LoVo (cell line): ENCODE measurements around the gene PTPRG.

ENCODE experiments used
- DNase-seq: peaks from one replicate; pipeline ENCODE4 v3.0.0-alpha.2; 2016; ENCODE audit warnings: low spot score

PTPRG gene

DNA sequence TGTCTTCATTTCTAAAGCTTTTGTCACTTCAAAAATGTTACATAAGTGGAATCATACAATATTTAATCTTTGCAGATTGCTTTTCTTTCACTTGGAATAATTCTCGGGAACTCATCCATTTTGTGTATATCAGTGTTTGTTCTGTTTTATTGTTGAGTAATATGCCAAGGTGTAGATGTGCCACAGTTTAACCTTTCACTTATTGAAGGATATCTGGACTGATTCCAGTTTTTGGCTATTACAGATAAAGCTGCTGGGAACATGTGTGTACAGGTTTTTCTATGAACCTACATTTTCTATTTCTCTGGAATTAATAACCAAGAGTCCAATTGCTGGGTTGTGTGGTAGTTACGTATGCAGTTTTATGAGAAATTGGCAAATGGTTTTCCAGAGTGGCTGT lies 334.9 kb downstream of the PTPRG start:
- DNase-seq, result no peak

DNA sequence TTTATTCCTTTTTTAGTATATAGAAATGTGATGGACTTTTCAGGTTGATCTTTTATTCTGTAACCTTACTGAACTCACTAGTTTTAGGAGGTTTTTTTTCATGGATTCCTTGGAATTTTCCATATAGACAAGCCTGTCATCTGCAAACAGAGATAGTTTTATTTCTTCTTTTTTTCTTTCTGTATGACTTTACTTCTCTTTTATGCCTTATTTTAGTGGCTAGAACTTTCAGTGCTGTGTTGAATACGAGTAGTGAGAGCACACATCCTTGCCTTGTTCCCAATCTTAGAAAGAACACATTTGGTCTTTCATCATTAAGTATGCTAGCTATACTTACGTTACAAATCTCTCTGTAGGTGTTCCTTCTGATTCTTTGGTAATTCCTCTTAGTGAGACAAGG lies 336.5 kb downstream of the PTPRG start:
- DNase-seq, result no peak

DNA sequence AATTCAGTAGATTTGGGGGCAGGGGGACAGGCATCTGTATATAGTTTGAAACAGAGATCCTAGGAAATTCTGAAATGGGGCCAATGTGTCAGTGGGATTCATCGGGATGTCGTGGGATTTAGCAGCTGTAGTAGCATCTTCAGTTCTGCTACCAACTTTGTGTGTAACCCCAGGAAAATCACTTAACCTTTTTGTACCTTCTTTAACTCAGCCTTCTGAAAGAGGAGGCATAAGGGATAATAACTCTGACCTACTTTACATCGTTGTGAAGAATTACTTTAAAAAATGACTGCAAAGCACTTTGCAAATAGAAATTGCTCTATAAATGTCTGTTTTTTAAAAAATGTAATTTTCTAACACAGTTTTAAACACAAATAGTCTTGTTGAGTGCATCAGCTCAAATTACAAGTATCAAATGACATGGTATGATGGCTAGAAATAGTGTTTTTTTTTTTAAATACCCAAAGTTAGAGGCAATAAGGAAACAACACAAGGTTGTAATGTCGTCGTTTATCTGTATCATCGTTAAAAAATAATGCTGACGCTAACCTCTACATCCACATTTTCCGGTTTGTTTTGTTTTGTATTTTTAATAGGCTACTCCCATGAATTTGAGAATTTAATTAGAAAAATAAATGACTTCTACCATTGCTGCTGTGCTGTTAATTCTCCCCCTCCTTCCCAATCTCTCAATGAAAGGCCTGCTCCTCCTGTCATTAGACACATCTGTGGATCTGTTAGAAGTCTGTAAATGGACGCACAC lies 338.5 kb downstream of the PTPRG start:
- DNase-seq, result no peak

DNA sequence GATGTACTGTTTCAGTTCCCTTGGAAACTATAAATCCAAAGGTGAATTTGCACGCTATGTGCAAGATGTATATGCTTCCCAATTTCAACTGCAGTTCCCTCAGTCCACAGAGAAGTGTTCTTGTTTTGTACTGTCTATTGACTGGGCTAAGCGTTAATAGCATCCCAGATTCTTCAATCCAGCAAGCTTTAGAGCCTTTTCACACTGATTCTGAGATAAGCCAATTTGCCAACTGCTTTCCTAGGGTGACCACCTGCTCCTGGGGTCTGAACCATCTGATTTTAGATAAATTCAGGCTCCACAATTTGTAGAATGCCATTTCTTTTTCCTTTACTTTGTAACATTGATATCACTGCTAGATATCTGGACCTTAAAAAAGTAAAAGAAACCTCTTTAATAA lies 340.1 kb downstream of the PTPRG start:
- no peak for DNase-seq

DNA sequence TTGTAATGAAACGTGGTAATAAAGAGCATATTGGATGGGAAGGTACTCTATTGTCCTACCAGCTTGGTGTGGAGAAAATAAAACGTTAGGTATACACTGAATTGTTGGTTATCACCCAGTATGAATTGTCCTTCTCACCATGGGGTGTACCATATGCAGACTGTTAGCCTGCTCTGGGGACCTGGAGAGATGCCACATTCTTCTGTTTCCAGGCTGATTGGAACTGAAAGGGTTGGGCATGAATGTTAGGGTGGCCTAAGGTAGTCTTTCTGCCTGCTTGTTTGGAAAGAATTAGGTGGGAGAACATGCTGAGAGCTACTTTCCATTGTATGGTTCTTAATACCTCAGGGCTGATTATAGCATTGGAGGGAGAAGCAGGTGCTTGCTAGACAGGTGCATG lies 340.6 kb downstream of the PTPRG start:
- DNase-seq, result no peak

DNA sequence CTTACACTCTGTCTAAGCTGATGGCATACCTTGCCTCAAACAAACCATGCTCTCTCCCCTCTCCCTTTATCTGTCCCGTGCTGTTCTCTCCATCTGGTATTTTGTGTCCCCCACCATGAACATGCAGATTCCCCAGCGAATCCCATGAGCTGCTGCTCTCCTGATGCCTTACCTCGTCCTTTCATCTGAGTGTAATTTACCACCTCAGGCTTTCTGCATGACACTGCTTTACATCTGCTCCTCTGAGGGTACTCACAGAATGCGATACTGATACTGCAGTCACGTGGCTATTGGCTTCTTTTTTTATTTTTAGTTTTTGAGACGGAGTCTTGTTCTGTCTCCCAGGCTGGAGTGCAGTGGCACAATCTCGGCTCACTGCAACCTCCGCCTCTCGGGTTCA lies 341.7 kb downstream of the PTPRG start:
- no peak for DNase-seq

DNA sequence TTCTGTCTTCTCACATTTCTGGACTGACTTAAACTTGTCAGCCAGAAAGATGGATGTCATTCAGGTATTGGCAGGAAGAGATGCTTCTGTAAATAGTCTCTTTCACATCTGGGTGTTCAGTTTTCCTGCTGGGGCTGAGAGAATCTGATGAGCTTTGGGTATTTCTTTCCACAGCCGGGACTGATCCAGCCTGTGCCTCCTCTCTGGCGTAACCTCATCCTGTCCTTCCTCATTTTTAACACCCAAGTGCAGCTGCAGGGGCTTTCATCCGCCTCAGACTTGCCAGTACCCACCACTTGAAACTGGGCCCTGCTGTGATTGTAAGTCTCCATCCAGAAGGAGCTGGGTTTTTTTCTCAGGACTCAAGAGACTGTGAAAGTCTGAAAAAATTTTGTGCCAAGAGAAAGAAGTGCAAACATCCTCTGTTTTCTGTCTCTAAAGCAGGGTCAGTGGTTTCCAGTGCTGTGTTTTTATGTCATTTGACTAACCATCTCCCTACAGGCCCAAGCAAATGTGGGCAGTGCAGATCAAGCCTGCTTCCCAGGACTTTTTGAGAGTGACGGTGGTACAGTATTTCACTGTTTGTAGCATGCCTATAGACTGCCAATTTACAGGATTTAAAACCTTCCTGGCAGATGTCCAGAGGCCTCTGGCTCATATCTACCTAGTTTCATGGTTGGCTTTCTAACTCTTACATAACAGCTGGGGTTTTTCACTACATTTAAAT lies 342.7 kb downstream of the PTPRG start:
- no peak for DNase-seq

DNA sequence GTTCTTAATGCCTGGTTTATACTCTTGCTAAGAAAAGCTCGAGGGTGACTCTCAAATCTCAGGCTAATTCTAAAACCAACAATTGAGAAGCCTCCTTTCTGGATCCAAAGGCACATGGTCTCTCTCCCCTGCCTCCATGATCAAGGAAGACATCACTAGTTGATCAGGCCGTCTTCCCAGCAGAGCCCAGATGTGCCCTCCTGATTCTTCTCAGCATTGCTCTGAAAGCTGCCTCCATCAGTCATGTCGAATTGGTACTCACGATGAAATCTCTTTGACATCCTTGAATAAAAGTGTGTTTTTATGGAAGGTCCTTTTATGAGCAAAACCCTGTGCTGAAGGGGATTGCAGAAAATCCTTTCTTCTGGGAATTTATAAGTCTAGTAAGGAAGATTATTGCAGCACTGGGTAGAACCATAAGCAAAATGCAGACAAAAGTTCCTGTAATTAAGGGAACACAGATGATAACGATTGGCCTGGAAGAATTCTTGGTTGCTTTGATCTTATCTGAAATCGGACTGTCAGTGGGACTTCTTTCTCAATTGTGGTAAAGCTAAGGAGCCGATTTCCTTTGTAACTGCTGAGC lies 345.9 kb downstream of the PTPRG start:
- DNase-seq, result no peak

DNA sequence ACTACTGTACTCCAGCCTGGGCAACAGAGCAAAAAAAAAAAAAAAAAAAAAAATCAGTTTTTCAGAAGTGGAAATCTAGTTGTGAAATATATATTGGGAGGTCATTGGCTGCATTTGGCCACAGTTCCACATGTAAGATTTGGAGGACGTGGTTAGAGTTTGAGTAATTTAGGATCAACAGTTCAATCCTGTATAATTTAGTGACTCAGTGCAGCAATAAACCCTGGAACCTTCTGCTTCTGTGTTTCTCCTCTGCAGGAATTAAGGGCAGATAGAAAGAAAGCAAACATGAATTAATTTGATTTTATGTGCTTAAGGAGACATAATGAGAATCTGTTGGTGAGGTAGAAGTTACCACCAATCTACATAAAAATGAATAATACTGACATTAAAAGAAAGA lies 347.0 kb downstream of the PTPRG start:
- DNase-seq, result no peak

DNA sequence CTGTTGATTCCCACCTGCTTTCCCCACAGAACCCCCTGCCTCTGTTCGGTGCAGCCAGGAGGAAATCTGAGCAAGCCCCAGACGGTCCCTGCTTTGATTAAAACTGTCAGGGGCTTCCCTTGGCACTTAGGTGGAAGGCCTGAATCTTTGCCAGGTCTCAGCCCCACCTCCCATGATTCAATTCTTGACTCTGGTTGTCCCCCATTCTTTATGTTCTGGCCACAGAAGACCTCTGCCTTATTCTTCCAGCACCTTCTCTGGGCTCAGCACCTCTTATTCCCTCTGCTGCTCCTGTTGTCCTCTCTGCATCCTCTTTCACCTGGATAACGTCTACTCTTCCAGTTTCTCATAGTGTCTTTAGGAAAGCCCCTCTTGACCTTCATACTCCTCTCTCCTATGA lies 349.4 kb downstream of the PTPRG start:
- no peak for DNase-seq

DNA sequence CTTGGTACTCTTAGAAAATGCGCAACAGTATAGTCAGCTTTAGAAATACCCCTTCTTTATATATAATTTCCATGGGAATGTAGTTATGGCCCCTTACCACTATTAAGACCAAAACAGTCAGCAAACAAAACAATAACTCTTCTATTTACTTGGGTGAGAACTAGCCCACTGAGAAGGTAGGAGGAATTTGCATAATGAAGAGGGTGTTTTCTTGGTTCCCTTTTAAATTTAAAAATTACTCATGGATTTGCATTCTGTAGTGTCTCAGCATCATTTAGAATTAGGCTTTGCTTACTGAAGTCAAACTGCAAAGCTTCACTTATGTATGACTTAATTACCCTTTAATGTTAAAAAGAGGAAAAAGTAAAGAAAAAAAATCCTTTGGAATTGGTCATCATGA lies 350.8 kb downstream of the PTPRG start:
- no peak for DNase-seq

DNA sequence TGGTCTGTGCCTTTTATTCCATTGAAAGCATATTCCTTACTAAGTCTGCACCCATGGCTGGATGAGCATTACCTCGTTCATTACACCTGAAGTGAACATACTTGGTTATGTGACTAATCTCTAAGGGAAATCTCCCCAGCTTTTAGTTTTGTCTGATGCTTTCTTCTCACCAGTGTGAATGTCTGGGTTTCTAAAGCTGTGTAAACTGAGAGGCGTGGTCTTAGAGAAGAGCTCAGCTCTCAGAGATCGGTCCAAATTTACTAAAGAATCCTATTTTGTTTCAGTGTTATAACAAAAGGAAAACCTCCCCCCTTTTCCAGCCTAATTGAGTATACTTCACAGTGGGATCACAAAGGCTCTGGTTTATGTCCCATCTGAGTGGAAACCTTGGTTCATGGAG lies 352.3 kb downstream of the PTPRG start:
- DNase-seq, result no peak

DNA sequence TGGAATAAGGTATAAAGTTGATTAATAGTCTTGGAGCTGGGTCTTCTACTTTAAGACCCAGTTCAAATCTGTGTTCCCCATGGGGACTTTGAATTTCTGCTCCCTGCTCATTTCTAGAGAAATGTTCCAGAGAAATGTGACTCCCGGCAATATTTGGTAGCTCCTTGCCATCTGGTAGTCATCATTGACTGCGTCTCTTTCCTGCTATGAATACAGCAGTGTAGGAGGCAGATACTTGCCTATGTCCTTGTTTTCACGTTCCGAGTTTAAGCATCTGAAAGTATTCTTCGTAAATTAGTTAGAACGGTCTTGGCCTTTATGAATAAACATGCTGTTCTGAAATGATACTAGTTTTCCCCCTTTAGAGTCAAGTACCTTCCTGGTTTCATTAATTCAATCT lies 352.9 kb downstream of the PTPRG start:
- no peak for DNase-seq

DNA sequence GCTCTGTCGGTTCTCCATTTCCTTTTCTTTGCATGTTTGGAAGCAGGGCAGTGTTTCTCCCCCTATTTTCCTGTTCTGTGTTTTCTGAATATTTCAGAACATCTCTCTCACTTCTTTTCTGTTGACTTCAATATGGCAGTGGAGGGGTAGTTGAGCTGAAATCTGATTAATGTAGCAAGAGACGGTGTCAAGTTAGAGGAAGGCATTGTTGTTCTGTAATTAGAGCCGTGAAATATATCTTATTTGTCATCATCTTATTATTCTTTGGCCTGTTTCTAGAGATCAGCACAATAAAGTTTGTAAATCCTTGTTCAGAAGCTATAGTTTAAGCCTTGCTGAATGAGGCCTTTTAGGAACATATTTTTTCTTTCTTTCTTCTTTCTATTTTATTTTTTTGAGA lies 353.9 kb downstream of the PTPRG start:
- DNase-seq, result no peak

DNA sequence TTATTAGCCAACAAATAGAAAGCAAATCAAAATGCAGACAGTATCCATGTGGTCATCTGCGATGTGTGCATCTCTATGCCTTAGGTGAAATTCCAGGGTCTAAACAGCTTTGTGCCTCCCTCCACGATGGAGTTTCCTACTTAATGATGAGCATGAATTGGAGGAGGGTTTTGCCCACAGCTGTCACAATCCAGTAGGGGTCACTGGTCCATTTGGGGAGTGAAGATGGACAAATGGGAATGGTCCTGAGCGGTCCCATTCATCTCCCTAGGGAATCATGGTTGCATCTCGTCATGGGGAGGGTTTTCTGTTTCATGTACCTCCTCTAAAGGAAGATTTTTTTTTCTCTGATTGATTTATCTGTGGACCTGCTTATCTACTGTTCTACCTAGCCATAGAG lies 358.0 kb downstream of the PTPRG start:
- DNase-seq, result no peak

DNA sequence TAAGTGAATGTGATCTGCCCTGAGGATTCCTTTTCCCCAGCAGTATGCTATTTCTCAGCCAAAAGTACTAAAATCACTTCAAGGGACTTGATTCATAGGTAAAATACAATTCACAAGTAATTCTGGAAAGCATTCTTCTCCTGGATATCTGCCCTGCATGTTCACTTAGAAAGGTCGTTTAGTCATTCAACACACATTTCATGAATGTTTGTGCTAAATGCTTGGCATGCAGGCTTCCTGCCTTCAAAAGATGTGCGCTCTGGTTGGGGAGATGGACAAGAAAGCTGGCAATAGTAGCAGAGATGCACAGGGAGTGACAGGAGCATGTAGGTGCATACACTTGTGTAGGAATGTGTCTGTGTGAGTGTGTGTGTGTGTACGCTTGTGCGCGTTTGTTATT lies 360.7 kb downstream of the PTPRG start:
- no peak for DNase-seq

DNA sequence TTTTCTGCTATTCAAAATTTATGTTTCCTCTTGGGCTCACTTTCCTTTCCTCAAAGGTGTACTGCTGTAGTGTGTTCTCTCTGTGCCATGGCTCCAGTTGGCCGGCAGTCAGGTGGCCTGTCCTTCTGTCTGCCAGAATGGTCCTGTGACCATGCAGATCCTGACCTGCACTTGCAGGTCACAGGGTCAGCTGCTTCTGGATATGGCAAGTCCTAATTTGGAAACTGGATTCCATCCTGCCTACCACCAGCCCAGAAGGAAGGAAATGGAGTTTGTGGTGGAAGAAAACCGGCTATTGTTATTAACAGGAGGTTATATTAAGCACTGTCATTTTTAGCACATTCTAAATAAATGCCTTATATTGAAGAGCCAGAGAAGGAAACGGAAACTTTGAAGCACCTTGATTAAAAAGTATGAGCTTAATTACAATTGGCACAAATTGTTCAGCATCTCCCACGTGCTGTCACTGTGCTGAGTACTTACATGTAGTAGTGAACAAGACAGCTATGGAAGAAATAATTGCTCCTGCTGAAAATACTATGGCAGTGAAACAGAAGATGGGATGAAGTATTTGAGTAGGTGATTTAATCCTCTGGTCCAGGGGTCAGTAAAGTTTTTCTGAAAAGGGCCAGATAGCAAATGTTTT lies 362.8 kb downstream of the PTPRG start:
- no peak for DNase-seq

DNA sequence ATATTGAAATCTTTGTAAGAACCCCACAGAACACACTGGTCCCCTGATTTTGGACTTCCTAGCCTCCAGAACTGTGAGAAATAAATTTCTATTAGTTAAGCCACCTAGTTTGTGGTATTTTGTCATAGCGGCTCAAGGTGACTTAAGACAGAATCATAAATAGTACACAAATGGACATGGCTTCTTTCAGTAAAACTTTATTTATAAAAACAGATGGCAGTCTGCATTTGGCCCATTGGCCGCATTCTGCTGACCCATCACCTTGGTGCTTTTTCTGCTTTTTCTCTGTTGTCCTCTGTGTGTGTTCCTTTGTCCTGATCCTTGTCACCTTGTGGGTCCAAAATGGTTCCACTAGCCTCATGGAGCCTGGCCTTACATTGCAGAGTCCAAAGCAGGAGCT lies 363.6 kb downstream of the PTPRG start:
- no peak for DNase-seq

DNA sequence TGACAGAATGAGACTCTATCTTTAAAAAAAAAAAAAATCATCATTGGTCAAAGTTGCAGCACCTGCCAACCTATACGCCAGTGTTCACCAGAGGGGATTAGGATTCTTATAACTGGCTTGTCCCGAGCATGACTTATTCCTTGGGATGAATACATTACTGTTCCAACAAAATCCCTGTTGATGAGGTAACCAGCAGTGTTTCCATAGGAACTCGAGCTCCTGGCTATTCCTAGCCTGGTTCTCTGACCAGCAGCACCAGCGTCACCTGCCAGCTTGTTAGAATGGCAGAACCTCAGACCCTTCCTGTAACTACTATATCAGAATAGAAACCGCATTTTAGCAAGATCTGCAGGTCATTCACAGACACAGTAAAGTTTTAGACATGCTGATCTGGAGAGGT lies 364.4 kb downstream of the PTPRG start:
- no peak for DNase-seq

DNA sequence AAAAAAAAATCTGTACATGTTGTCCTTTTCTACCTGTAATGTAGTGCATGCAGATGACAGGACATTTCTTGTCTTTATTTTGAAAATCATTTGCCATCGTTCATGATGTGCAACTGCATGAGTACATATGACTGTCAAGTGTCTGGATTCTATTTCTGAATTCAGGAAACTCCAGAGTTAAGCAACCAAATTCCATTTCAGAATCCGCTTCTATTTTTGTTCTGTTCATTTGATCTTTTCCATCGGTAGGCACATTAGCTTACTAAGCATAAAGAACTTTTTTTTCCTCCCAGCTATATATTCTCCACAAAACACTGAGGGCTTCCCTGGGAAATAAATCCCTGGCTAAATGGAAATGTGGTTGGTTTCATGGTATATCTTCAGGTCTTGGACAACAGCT lies 365.6 kb downstream of the PTPRG start:
- DNase-seq, result no peak

DNA sequence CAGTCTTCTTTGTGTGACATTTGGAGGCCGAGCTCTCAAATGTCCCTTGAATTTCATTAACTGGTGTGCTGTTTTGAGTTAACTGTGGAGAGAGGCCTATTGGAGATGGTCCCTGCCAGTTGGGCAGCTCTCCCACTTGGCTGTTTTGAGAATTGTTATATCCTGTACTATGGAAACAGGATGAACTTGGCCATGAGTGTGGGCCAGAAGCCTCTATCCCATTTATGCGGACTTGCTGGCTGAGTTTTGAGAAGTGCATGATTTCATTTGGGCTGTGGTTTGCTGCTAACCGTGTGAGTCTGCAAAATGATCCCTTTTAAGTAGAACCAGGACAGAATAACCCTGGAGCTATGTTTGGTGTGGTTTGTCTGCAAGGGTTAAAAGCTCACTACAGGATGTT lies 366.0 kb downstream of the PTPRG start:
- DNase-seq, result no peak

DNA sequence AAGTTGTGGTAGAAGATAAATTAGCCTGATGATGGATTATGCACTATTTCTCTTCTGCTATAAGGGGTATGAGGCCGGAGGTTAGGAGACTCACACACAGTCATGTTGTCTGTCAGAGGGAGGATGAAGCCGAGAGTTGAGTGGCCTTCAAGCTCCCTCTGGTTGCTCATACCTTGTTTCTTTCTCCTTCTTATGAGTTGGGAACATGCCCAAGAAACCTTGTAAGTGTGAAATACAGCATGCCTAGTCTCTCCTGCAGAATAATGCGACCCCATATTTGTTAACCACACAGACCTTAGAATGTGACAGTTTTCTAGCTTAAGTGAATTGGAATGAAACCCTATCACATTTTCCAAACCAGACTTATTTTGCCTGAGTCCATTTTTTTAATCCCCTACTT lies 366.7 kb downstream of the PTPRG start:
- DNase-seq, result no peak

DNA sequence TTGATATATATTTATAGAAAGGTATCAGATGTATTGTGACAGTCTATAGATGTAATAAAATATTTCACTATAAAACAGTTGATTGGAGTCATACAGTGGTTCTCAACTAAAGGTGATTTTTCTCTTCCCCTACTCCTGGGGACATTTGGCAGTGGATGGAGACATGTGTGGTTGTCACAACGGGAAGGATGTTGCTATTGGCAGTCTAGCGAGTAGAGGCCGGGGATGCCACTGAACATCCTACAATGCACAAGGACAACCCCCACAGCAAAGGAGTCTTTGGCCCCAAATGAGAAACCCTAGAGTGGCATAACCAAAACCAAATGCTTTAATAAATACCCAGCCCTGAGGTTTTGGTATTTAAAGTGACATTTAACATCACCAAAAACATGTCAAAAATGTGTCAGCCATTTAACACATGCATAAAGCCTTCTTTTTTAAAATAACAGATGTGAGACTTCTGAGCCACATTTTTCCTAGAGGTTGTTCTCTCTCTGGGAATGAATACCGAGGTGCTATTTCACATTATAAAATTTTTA lies 367.5 kb downstream of the PTPRG start:
- no peak for DNase-seq
